Naive thymus-derived CD8-positive, alpha-beta T cell (primary cell): ENCODE results near the gene RELL2. TPM values are rescaled to one million over a fixed set of nuclear protein-coding genes. Genes with fewer than 3 reads are reported as not detected.
A peak's percentile ranks its signal among the peaks of the same experiment; 100 is the strongest.

Experiments used
- ATAC-seq, 2 donors: fragments of 150-1000 bp; cut with Tn5 transposase in 1 of 2; sonication (Bioruptor Pico), chemical (Tn5 transposase) in 1 of 2; 1 replicate in 1 of 2; 2 replicates in 1 of 2; pipeline ENCODE4 v1.10.0; 2021; ENCODE audit warnings: mild to moderate bottlenecking in 2 of 2, moderate library complexity in 2 of 2
- POLR2A ChIA-PET: fragments of 350-600 bp; sonication (Branson Sonifier 250); formaldehyde crosslinking; loops from one replicate; lab custom pipeline; 2021; ENCODE audit warnings: antibody characterized with exemption; lab: Charles Lee
- DNase-seq, 10 donors: peaks; one replicate each; pipeline versions ENCODE4 v3.0.0 to v3.0.0-alpha.2; 2020 to 2022
- H3K27ac Mint-ChIP-seq, 10 donors: one replicate each; pipeline ENCODE4 v1.8.0; 2020 to 2022; ENCODE audit warnings: mild to moderate bottlenecking in 10 of 10, mixed read lengths in 10 of 10, moderate library complexity in 4 of 10, inconsistent platforms in 1 of 10
- H3K27me3 Mint-ChIP-seq, 5 donors: one replicate each; pipeline ENCODE4 v1.8.0; 2021 to 2022; ENCODE audit warnings: mixed read lengths in 5 of 5
- H3K36me3 Mint-ChIP-seq, 3 donors: one replicate each; pipeline ENCODE4 v1.8.0; 2020 to 2022; ENCODE audit warnings: mixed read lengths in 3 of 3, mild to moderate bottlenecking in 2 of 3, inconsistent platforms in 1 of 3
- H3K4me1 Mint-ChIP-seq, 4 donors: one replicate each; pipeline ENCODE4 v1.8.0; 2021 to 2022; ENCODE audit warnings: mixed read lengths in 4 of 4
- H3K4me3 Mint-ChIP-seq, 10 donors: one replicate each; pipeline ENCODE4 v1.8.0; 2020 to 2022; ENCODE audit warnings: mild to moderate bottlenecking in 10 of 10, mixed read lengths in 10 of 10, moderate library complexity in 6 of 10, inconsistent platforms in 1 of 10
- H3K9me3 Mint-ChIP-seq, 9 donors: one replicate each; pipeline ENCODE4 v1.8.0; 2020 to 2022; ENCODE audit warnings: mixed read lengths in 9 of 9, mild to moderate bottlenecking in 3 of 9, inconsistent platforms in 1 of 9, moderate library complexity in 1 of 9
- polyA plus RNA-seq, 3 donors: library from polyadenylated mRNA; unstranded; fragments of 300-500 nt; fragmentation: Illumina TruSeq; gene quantifications; one replicate each; pipeline ENCODE4 v1.2.3, GENCODE V29; 2021
- total RNA-seq, 8 experiments: library from RNA in 2 of 8; stranded (reverse) in 2 of 8; gene quantifications; one replicate each; pipeline ENCODE4 v1.2.3 and lab custom pipeline; 2021 to 2026

The RELL2 gene
- total and polyA plus RNA-seq, 5 experiments from 2014 or later, result 2.6 to 23.9 (median 3.9) TPM

- POLR2A ChIA-PET, result interaction anchor here (0.5 to 7.7 kb wide), 12 partner anchors 8 to 1107 kb away, joined by 3 to 107 read pairs (median 8); partner anchors contain the start of genes ARAP3, DELE1, DIAPH1 and HDAC3
- peak overlapping the region; percentile 75 to 98 (median 90) for H3K27ac Mint-ChIP-seq
- ATAC-seq, result no peak
- H3K4me3 Mint-ChIP-seq, result peak overlapping the region; percentile 67 to 97 (median 92)
- DNase-seq, result no peak
- peaks cover 35 to 52% (median 44%) of the 10 kb centered on the region in 4 donors for H3K4me1 Mint-ChIP-seq
- H3K36me3 Mint-ChIP-seq, result peaks cover 0 to 24% (median 0%) of the 10 kb centered on the region in 3 donors
- peaks cover 0 to 5% (median 0%) of the 10 kb centered on the region in 5 donors for H3K27me3 Mint-ChIP-seq
- no peaks in the 10 kb centered on the region for H3K9me3 Mint-ChIP-seq
Observed at GRCh38 chr5:141651728-141652105, 14.9 kb downstream of the RELL2 start.

GRCh38 chr5:141654298-141654697, 17.5 kb downstream of the RELL2 start:
- Mint-ChIP-seq H3K27ac (peak overlapping the region in 2 of 10 donors; percentile 28 to 73), H3K27me3 (peaks cover 0 to 5% (median 0%) of the 10 kb centered on the region in 5 donors), H3K36me3 (peaks cover 0 to 2% (median 0%) of the 10 kb centered on the region in 3 donors), H3K4me3 (no peak overlapping the region), H3K9me3 (no peaks in the 10 kb centered on the region), H3K4me1 (peaks cover 25 to 36% (median 32%) of the 10 kb centered on the region in 4 donors)
- POLR2A ChIA-PET, result interaction anchor here (0.6 kb wide), 1 partner anchor 17 kb away, joined by 5 read pairs; the partner anchor contains the start of genes HDAC3 and RELL2
- DNase-seq (no peak), ATAC-seq (no peak)

GRCh38 chr5:141655020-141655419, 18.2 kb downstream of the RELL2 start:
- Mint-ChIP-seq H3K36me3 (no peaks in the 10 kb centered on the region), H3K27me3 (peaks cover 0 to 6% (median 0%) of the 10 kb centered on the region in 5 donors), H3K4me3 (no peak overlapping the region), H3K4me1 (peaks cover 20 to 29% (median 25%) of the 10 kb centered on the region in 4 donors), H3K9me3 (no peaks in the 10 kb centered on the region), H3K27ac (no peak overlapping the region)
- ATAC-seq (no peak), DNase-seq (no peak)
- POLR2A ChIA-PET, result no interaction called here

- peaks cover 12 to 15% (median 14%) of the 10 kb centered on the region in 4 donors for H3K4me1 Mint-ChIP-seq
- DNase-seq (no peak), ATAC-seq (no peak)
- H3K9me3 Mint-ChIP-seq, result no peaks in the 10 kb centered on the region
- H3K27me3 Mint-ChIP-seq, result peaks cover 0 to 6% (median 0%) of the 10 kb centered on the region in 5 donors
- H3K27ac Mint-ChIP-seq, result no peak overlapping the region
- POLR2A ChIA-PET, result no interaction called here
- H3K36me3 Mint-ChIP-seq, result no peaks in the 10 kb centered on the region
- H3K4me3 Mint-ChIP-seq, result no peak overlapping the region
Observed at GRCh38 chr5:141656396-141656795, 19.6 kb downstream of the RELL2 start.

GRCh38 chr5:141657404-141657803, 20.6 kb downstream of the RELL2 start:
- no peaks in the 10 kb centered on the region for H3K36me3 Mint-ChIP-seq
- DNase-seq (no peak), ATAC-seq (no peak)
- POLR2A ChIA-PET, result no interaction called here
- peaks cover 0 to 6% (median 0%) of the 10 kb centered on the region in 5 donors for H3K27me3 Mint-ChIP-seq
- H3K4me1 Mint-ChIP-seq, result peaks cover 4 to 7% (median 6%) of the 10 kb centered on the region in 4 donors
- no peak overlapping the region for H3K4me3 Mint-ChIP-seq
- H3K27ac Mint-ChIP-seq, result no peak overlapping the region
- H3K9me3 Mint-ChIP-seq, result no peaks in the 10 kb centered on the region

- Mint-ChIP-seq H3K4me1 (peaks cover 0 to 2% (median 1%) of the 10 kb centered on the region in 4 donors), H3K27ac (no peak overlapping the region), H3K4me3 (no peak overlapping the region), H3K9me3 (no peaks in the 10 kb centered on the region), H3K27me3 (peaks cover 0 to 6% (median 0%) of the 10 kb centered on the region in 5 donors), H3K36me3 (no peaks in the 10 kb centered on the region)
- DNase-seq (no peak), ATAC-seq (no peak)
- POLR2A ChIA-PET, result no interaction called here
Observed at GRCh38 chr5:141657937-141658545, 21.2 kb downstream of the RELL2 start.

- Mint-ChIP-seq H3K9me3 (no peaks in the 10 kb centered on the region), H3K36me3 (no peaks in the 10 kb centered on the region), H3K4me1 (peaks cover 2 to 6% (median 5%) of the 10 kb centered on the region in 4 donors), H3K27me3 (peaks cover 0 to 4% (median 0%) of the 10 kb centered on the region in 5 donors), H3K27ac (no peak overlapping the region), H3K4me3 (no peak overlapping the region)
- DNase-seq (peak in 1 of 10 donors; percentile 19), ATAC-seq (no peak)
- POLR2A ChIA-PET, result interaction anchor here (1.0 kb wide), 1 partner anchor 10 kb away, joined by 3 read pairs; no protein-coding TSS in a partner anchor
Observed at GRCh38 chr5:141662028-141662427, 25.2 kb downstream of the RELL2 start.

GRCh38 chr5:141663506-141663905, 26.7 kb downstream of the RELL2 start:
- H3K9me3 Mint-ChIP-seq, result no peaks in the 10 kb centered on the region
- POLR2A ChIA-PET, result interaction anchor here (0.9 to 1.7 kb wide), 2 partner anchors 216 to 298 kb away, joined by 3 to 4 read pairs; no protein-coding TSS in a partner anchor
- H3K27me3 Mint-ChIP-seq, result peaks cover 0 to 2% (median 0%) of the 10 kb centered on the region in 5 donors
- H3K27ac Mint-ChIP-seq, result no peak overlapping the region
- no peaks in the 10 kb centered on the region for H3K36me3 Mint-ChIP-seq
- DNase-seq, result no peak
- ATAC-seq, result no peak
- H3K4me3 Mint-ChIP-seq, result no peak overlapping the region
- H3K4me1 Mint-ChIP-seq, result peaks cover 2 to 6% (median 5%) of the 10 kb centered on the region in 4 donors

- DNase-seq (peak; percentile 46 to 86 (median 68)), ATAC-seq (peak; percentile 80 to 91)
- Mint-ChIP-seq H3K4me3 (no peak overlapping the region), H3K9me3 (no peaks in the 10 kb centered on the region), H3K27ac (peak overlapping the region in 3 of 10 donors; percentile 40 to 62 (median 58)), H3K4me1 (peaks cover 4 to 6% (median 5%) of the 10 kb centered on the region in 4 donors), H3K36me3 (no peaks in the 10 kb centered on the region), H3K27me3 (no peaks in the 10 kb centered on the region)
- POLR2A ChIA-PET, result interaction anchor here (0.6 to 1.7 kb wide), 6 partner anchors 18 to 296 kb away, joined by 3 to 4 read pairs (median 3); partner anchors contain the start of genes ARAP3 and PCDH1
Observed at GRCh38 chr5:141664733-141665461, 28.1 kb downstream of the RELL2 start.

GRCh38 chr5:141665995-141666940, 29.5 kb downstream of the RELL2 start:
- Mint-ChIP-seq H3K27ac (no peak overlapping the region), H3K4me1 (peaks cover 4 to 6% (median 5%) of the 10 kb centered on the region in 4 donors), H3K36me3 (no peaks in the 10 kb centered on the region), H3K27me3 (no peaks in the 10 kb centered on the region), H3K9me3 (no peaks in the 10 kb centered on the region), H3K4me3 (no peak overlapping the region)
- peak in 1 of 10 donors; percentile 56 for DNase-seq
- POLR2A ChIA-PET, result interaction anchor here (0.6 to 0.7 kb wide), 3 partner anchors 91 to 324 kb away, joined by 3 read pairs; no protein-coding TSS in a partner anchor
- no peak for ATAC-seq

GRCh38 chr5:141668601-141669265, 31.9 kb downstream of the RELL2 start:
- peaks cover 4 to 6% (median 5%) of the 10 kb centered on the region in 4 donors for H3K4me1 Mint-ChIP-seq
- no peaks in the 10 kb centered on the region for H3K9me3 Mint-ChIP-seq
- POLR2A ChIA-PET, result interaction anchor here (0.6 to 1.1 kb wide), 3 partner anchors 14 to 255 kb away, joined by 3 to 5 read pairs (median 4); partner anchors contain the start of gene DELE1
- no peak for ATAC-seq
- no peaks in the 10 kb centered on the region for H3K36me3 Mint-ChIP-seq
- no peak overlapping the region for H3K4me3 Mint-ChIP-seq
- H3K27me3 Mint-ChIP-seq, result no peaks in the 10 kb centered on the region
- H3K27ac Mint-ChIP-seq, result peak overlapping the region in 3 of 10 donors; percentile 59 to 70 (median 66)
- no peak for DNase-seq
